ENCODE measurements around the gene MGAT5B.
"Not testable (repeated sequence)": the region's sequence is repeated elsewhere in the genome, so short reads cannot be mapped to it uniquely, and the experiment has no call there.

MGAT5B gene

GRCh38 chr17:76966016-76966415 lies 97.8 kb downstream of the MGAT5B start:
- TF ChIP-seq CTCF (conservative IDR thresholded peaks at IDR 0.05; ENCODE audit: low read depth) = no peak
- POLR2A ChIA-PET (ENCODE audit: low non-redundant PET) = no interaction called here
- CTCF ChIA-PET = no interaction called here
- DNase-seq (ENCODE audit: low spot score) = no peak
- H3K27ac ChIP-seq = no peak overlapping the region

- ChIA-PET CTCF (interaction anchor here (0.6 kb wide), 1 partner anchor 83 kb away, joined by 4 read pairs; no protein-coding TSS in a partner anchor), POLR2A (ENCODE audit: low non-redundant PET) (no interaction called here)
- DNase-seq (ENCODE audit: low spot score) = no peak
- H3K27ac ChIP-seq = no peak overlapping the region
- TF ChIP-seq CTCF (conservative IDR thresholded peaks at IDR 0.05; ENCODE audit: low read depth) = no peak
Measured at GRCh38 chr17:76966486-76967181, 98.4 kb downstream of the MGAT5B start.

- TF ChIP-seq CTCF (conservative IDR thresholded peaks at IDR 0.05; ENCODE audit: low read depth) = no peak
- ChIA-PET POLR2A (ENCODE audit: low non-redundant PET) (no interaction called here), CTCF (no interaction called here)
- no peak overlapping the region for H3K27ac ChIP-seq
- no peak for DNase-seq (ENCODE audit: low spot score)
Measured at GRCh38 chr17:76967762-76968161, 99.6 kb downstream of the MGAT5B start.

GRCh38 chr17:76968707-76969597 lies 100.7 kb downstream of the MGAT5B start:
- CTCF ChIA-PET = interaction anchor here (0.6 kb wide), 1 partner anchor 21 kb away, joined by 3 read pairs; no protein-coding TSS in a partner anchor
- TF ChIP-seq CTCF (conservative IDR thresholded peaks at IDR 0.05; ENCODE audit: low read depth) = no peak
- peak; percentile 22 for DNase-seq (ENCODE audit: low spot score)
- POLR2A ChIA-PET (ENCODE audit: low non-redundant PET) = interaction anchor here (0.6 kb wide), 1 partner anchor 175 kb away, joined by 7 read pairs; no protein-coding TSS in a partner anchor
- H3K27ac ChIP-seq = no peak overlapping the region

GRCh38 chr17:76969598-76970172 lies 101.5 kb downstream of the MGAT5B start:
- no peak overlapping the region for H3K27ac ChIP-seq
- POLR2A ChIA-PET (ENCODE audit: low non-redundant PET) = interaction anchor here (0.6 kb wide), 1 partner anchor 175 kb away, joined by 7 read pairs; no protein-coding TSS in a partner anchor
- CTCF ChIA-PET = no interaction called here
- DNase-seq (ENCODE audit: low spot score) = no peak
- no peak for TF ChIP-seq CTCF (conservative IDR thresholded peaks at IDR 0.05; ENCODE audit: low read depth)

GRCh38 chr17:76970228-76970627 lies 102.0 kb downstream of the MGAT5B start:
- POLR2A ChIA-PET (ENCODE audit: low non-redundant PET); DNase-seq (ENCODE audit: low spot score); CTCF ChIA-PET; H3K27ac ChIP-seq: not testable (repeated sequence)

All from RWPE1 (cell line).